Measurements from ENCODE around the gene EPX.

EPX gene

GRCh38 chr17:58210922-58211321, 18.4 kb downstream of the EPX start:
- no peaks in the 10 kb centered on the region for H3K9me3 ChIP-seq
- H3K36me3 ChIP-seq = no peaks in the 10 kb centered on the region
- peak; percentile 37 for TF ChIP-seq CTCF (IDR thresholded peaks at IDR 0.05; ENCODE audit: low read depth, low read length)
- no peaks in the 10 kb centered on the region for H3K27me3 ChIP-seq
- H3K4me1 ChIP-seq = no peaks in the 10 kb centered on the region
- no peak overlapping the region for H3K4me3 ChIP-seq (ENCODE audit: low read depth, low read length)
- no peak for DNase-seq

GRCh38 chr17:58215685-58216084, 23.2 kb downstream of the EPX start:
- peak; percentile 50 for DNase-seq
- Histone ChIP-seq H3K27me3 (no peaks in the 10 kb centered on the region), H3K36me3 (no peaks in the 10 kb centered on the region), H3K4me1 (no peaks in the 10 kb centered on the region), H3K4me3 (ENCODE audit: low read depth, low read length) (no peak overlapping the region), H3K9me3 (no peaks in the 10 kb centered on the region)
- peak; percentile 39 for TF ChIP-seq CTCF (IDR thresholded peaks at IDR 0.05; ENCODE audit: low read depth, low read length)

GRCh38 chr17:58217766-58218165, 25.2 kb downstream of the EPX start:
- Histone ChIP-seq H3K27me3 (no peaks in the 10 kb centered on the region), H3K4me1 (no peaks in the 10 kb centered on the region), H3K36me3 (no peaks in the 10 kb centered on the region), H3K4me3 (ENCODE audit: low read depth, low read length) (no peak overlapping the region), H3K9me3 (no peaks in the 10 kb centered on the region)
- DNase-seq = no peak
- TF ChIP-seq CTCF (IDR thresholded peaks at IDR 0.05; ENCODE audit: low read depth, low read length) = no peak

GRCh38 chr17:58219007-58219788, 26.7 kb downstream of the EPX start, which contains the start of gene MKS1:
Gene MKS1, minus strand, starts transcription at chr17:58219255. Its CDS starts 25 bp downstream, at chr17:58219230.
- peak; percentile 59 for TF ChIP-seq CTCF (IDR thresholded peaks at IDR 0.05; ENCODE audit: low read depth, low read length)
- Histone ChIP-seq H3K4me3 (ENCODE audit: low read depth, low read length) (peak within 1 kb of the TSS; percentile 97), H3K27me3 (no peaks in the 10 kb centered on the region), H3K36me3 (no peaks in the 10 kb centered on the region), H3K9me3 (no peaks in the 10 kb centered on the region), H3K4me1 (no peaks in the 10 kb centered on the region)
- DNase-seq = peak; percentile 97

GRCh38 chr17:58219789-58220183, 27.3 kb downstream of the EPX start:
- H3K4me3 ChIP-seq (ENCODE audit: low read depth, low read length) = peak overlapping the region; percentile 97

More at GRCh38 chr17:58219789-58220183, 27.3 kb downstream of the EPX start:
- no peaks in the 10 kb centered on the region for H3K36me3 ChIP-seq
- DNase-seq = no peak
- no peaks in the 10 kb centered on the region for H3K27me3 ChIP-seq
- TF ChIP-seq CTCF (IDR thresholded peaks at IDR 0.05; ENCODE audit: low read depth, low read length) = no peak
- no peaks in the 10 kb centered on the region for H3K4me1 ChIP-seq
- no peaks in the 10 kb centered on the region for H3K9me3 ChIP-seq
